Uterus (tissue), 2 donors: ENCODE measurements around the gene IGIP.

Source experiments
- CTCF ChIP-seq, 4 experiments: fragments of 200-600 bp in 2 of 4; fragments of 450-650 bp in 2 of 4; sonication (generic) in 2 of 4; IDR thresholded peaks; one replicate each; pipeline ENCODE4 v1.5.1; 2016 to 2019; ENCODE audit warnings: antibody characterized with exemption in 4 of 4, mild to moderate bottlenecking in 2 of 4, moderate library complexity in 1 of 4
- POLR2A ChIP-seq, 2 donors: fragments of 450-650 bp; IDR thresholded peaks; one replicate each; pipeline ENCODE4 v1.6.1; 2016; ENCODE audit warnings: antibody characterized with exemption in 2 of 2, mild to moderate bottlenecking in 1 of 2, moderate library complexity in 1 of 2

GRCh38 chr5:140110646-140110957 is 15.1 kb upstream of the IGIP start:
- TF ChIP-seq CTCF (IDR thresholded peaks at IDR 0.05) (no peak), POLR2A (IDR thresholded peaks at IDR 0.05) (no peak)
